Measurements from ENCODE around the gene MIR17HG. TPM values are rescaled to one million over a fixed set of nuclear protein-coding genes. Genes with fewer than 3 reads are reported as not detected.
A peak's percentile ranks its signal among the peaks of the same experiment; 100 is the strongest.

Gene MIR17HG
- total RNA-seq, 1 donor: 8.8 TPM

GRCh38 chr13:91307887-91308286 lies 39.6 kb upstream of the MIR17HG start:
- no peak for DNase-seq (ENCODE audit: low read depth)
- TF ChIP-seq, protein P1, sequence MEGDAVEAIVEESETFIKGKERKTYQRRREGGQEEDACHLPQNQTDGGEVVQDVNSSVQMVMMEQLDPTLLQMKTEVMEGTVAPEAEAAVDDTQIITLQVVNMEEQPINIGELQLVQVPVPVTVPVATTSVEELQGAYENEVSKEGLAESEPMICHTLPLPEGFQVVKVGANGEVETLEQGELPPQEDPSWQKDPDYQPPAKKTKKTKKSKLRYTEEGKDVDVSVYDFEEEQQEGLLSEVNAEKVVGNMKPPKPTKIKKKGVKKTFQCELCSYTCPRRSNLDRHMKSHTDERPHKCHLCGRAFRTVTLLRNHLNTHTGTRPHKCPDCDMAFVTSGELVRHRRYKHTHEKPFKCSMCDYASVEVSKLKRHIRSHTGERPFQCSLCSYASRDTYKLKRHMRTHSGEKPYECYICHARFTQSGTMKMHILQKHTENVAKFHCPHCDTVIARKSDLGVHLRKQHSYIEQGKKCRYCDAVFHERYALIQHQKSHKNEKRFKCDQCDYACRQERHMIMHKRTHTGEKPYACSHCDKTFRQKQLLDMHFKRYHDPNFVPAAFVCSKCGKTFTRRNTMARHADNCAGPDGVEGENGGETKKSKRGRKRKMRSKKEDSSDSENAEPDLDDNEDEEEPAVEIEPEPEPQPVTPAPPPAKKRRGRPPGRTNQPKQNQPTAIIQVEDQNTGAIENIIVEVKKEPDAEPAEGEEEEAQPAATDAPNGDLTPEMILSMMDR (IDR thresholded peaks at IDR 0.05; ENCODE audit: insufficient read depth, low read length): no peak
- no peak overlapping the region for H3K4me3 ChIP-seq (ENCODE audit: low read depth, low read length)

- no peak for DNase-seq (ENCODE audit: low read depth)
- H3K4me3 ChIP-seq (ENCODE audit: low read depth, low read length): no peak overlapping the region
- TF ChIP-seq, protein P1 (IDR thresholded peaks at IDR 0.05; ENCODE audit: insufficient read depth, low read length): no peak
These were observed 39.2 kb upstream of the MIR17HG start for GRCh38 chr13:91308299-91308698.

GRCh38 chr13:91311491-91311890 lies 36.0 kb upstream of the MIR17HG start:
- TF ChIP-seq, protein P1 (IDR thresholded peaks at IDR 0.05; ENCODE audit: insufficient read depth, low read length): no peak

DNA sequence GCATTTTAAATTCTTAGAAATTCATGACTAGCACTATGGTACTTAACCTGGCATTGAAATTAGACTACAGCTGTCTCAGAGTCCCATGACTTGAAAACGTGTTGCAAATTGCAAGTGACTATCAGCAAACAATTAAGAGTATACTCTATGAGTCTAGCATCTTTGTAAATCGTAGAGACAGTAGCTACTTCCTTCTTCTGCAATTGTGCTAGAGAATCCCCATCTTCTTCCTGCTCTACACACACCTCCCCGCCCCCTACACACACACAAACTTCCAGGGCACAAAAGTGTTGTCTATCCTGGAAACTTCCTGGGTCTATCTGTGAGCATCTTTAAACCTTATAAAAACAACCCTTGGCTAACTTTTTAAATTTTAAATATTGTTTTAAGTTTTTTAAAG lies 35.2 kb upstream of the MIR17HG start:
- TF ChIP-seq, protein P1 (IDR thresholded peaks at IDR 0.05; ENCODE audit: insufficient read depth, low read length): no peak

More at GRCh38 chr13:91311491-91311890, 36.0 kb upstream of the MIR17HG start:
- H3K4me3 ChIP-seq (ENCODE audit: low read depth, low read length): no peak overlapping the region
- no peak for DNase-seq (ENCODE audit: low read depth)

GRCh38 chr13:91313103-91313502 lies 34.4 kb upstream of the MIR17HG start:
- peak; percentile 24 for DNase-seq (ENCODE audit: low read depth)
- H3K4me3 ChIP-seq (ENCODE audit: low read depth, low read length): no peak overlapping the region
- TF ChIP-seq, protein P1 (IDR thresholded peaks at IDR 0.05; ENCODE audit: insufficient read depth, low read length): peak; percentile 66

More for the DNA sequence above, 35.2 kb upstream of the MIR17HG start:
- no peak for DNase-seq (ENCODE audit: low read depth)
- H3K4me3 ChIP-seq (ENCODE audit: low read depth, low read length): no peak overlapping the region

- TF ChIP-seq, protein P1 (IDR thresholded peaks at IDR 0.05; ENCODE audit: insufficient read depth, low read length): no peak
- no peak overlapping the region for H3K4me3 ChIP-seq (ENCODE audit: low read depth, low read length)
- DNase-seq (ENCODE audit: low read depth): no peak
These were observed 33.9 kb upstream of the MIR17HG start for GRCh38 chr13:91313581-91313980.

DNA sequence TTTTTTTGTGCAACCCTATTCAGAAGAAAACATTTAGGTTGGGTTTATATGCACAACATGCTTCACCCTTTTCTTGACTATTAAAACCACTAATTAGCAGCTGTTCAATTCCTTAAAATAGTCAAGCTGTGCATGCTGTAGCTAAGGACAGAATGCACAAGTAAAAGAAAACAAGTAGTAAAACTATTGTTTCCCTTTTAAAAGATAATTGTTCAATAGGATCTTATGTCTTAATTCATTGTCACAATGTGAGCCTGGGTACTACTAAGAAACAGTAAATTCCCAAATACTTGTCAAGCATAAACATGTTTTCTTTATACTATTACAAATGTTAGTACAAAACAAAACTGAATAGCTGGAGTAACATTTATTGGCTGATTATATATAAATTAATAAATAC lies 32.6 kb upstream of the MIR17HG start:
- TF ChIP-seq, protein P1 (IDR thresholded peaks at IDR 0.05; ENCODE audit: insufficient read depth, low read length): no peak
- no peak for DNase-seq (ENCODE audit: low read depth)

More for the DNA sequence above, 32.6 kb upstream of the MIR17HG start:
- no peak overlapping the region for H3K4me3 ChIP-seq (ENCODE audit: low read depth, low read length)
